GM12878 (cell line): Measurements from ENCODE around the gene FAM171A1. TPM values are rescaled to one million over a fixed set of nuclear protein-coding genes. Genes with fewer than 3 reads are reported as not detected.

Experiments
- ATAC-seq: fragments of 200-7000 bp; cut with Tn5 transposase; 3 replicates; pipeline ENCODE4 v1.9.1; 2020; ENCODE audit warnings: mild to moderate bottlenecking, moderate library complexity
- BruUV-seq: library from RNA; stranded (reverse); fragments of 400-500 nt; replicated peaks from 2 replicates; lab custom pipeline; 2021; lab: Mats Ljungman, UMichigan
- CTCF ChIA-PET: fragments of 300-600 bp; sonication (Branson Sonifier 250); formaldehyde crosslinking; extraction: SDS; loops from one replicate; lab custom pipeline; 2021; ENCODE audit warnings: inconsistent platforms; lab: Yijun Ruan, JAX
- POLR2A ChIA-PET: fragments of 350-600 bp; formaldehyde crosslinking; extraction: SDS; loops from one replicate; lab custom pipeline; 2021; ENCODE audit warnings: inconsistent platforms; lab: Charles Lee
- RAD21 ChIA-PET: fragments of 300-600 bp; sonication (Branson Sonifier 250); formaldehyde crosslinking; loops from one replicate; lab custom pipeline; 2023; ENCODE audit warnings: antibody characterized with exemption; ENCODE audit not compliant: unreplicated experiment; lab: Charles Lee
- SMC1A ChIA-PET: fragments of 300-600 bp; sonication (Branson Sonifier 250); formaldehyde crosslinking; loops from one replicate; lab custom pipeline; 2023; ENCODE audit not compliant: unreplicated experiment, uncharacterized antibody; lab: Charles Lee
- DNase-seq: peaks from one replicate; pipeline ENCODE4 v3.0.0-alpha.2; 2011; ENCODE audit warnings: low read depth, low spot score
- FAIRE-seq: peaks from 3 replicates; lab custom pipeline; 2011; peaks lifted over from hg19 to GRCh38; lab: Jason Lieb, UNC
- H2AFZ ChIP-seq: 2 replicates; pipeline ENCODE4 v1.6.0; 2011; ENCODE audit warnings: low read depth, low read length, control low read depth; ENCODE audit not compliant: control insufficient read depth
- H3K27ac ChIP-seq: 2 replicates; pipeline ENCODE4 v1.5.1; 2011; ENCODE audit warnings: control low read depth; ENCODE audit not compliant: control insufficient read depth, insufficient read depth
- H3K27me3 ChIP-seq, 2 experiments: replicated peaks in 1 of 2; 2 replicates each; pipeline versions ENCODE4 v1.6.0 to v1.6.1; 2011; ENCODE audit warnings: low read length in 1 of 2; ENCODE audit not compliant: control insufficient read depth in 2 of 2, insufficient read depth in 2 of 2
- H3K36me3 ChIP-seq, 2 experiments: 2 replicates each; pipeline ENCODE4 v1.5.1; 2011; ENCODE audit warnings: low read length in 1 of 2; ENCODE audit not compliant: control insufficient read depth in 2 of 2, insufficient read depth in 2 of 2
- H3K4me1 ChIP-seq: 2 replicates; pipeline ENCODE4 v1.6.1; 2011; ENCODE audit warnings: mild to moderate bottlenecking, low read length, moderate library complexity, mixed read lengths; ENCODE audit not compliant: control insufficient read depth, insufficient read depth
- H3K4me2 ChIP-seq: 2 replicates; pipeline ENCODE4 v1.6.0; 2011; ENCODE audit warnings: control low read depth; ENCODE audit not compliant: control insufficient read depth, insufficient read depth
- H3K4me3 ChIP-seq: fragments of 200-600 bp; sonication (generic); 2 replicates; pipeline ENCODE4 v1.5.1; 2016
- H3K79me2 ChIP-seq: 2 replicates; pipeline ENCODE4 v1.6.0; 2011; ENCODE audit warnings: low read length; ENCODE audit not compliant: control insufficient read depth, insufficient read depth
- H3K9ac ChIP-seq: 2 replicates; pipeline ENCODE4 v1.8.0; 2011; ENCODE audit warnings: low read length, control low read depth, mixed read lengths; ENCODE audit not compliant: control insufficient read depth, insufficient read depth
- H3K9me3 ChIP-seq: replicated peaks from 3 replicates; pipeline ENCODE4 v1.5.1; 2011; ENCODE audit warnings: mild to moderate bottlenecking, low read length; ENCODE audit not compliant: control insufficient read depth, insufficient read depth
- H4K20me1 ChIP-seq: 2 replicates; pipeline ENCODE4 v1.6.0; 2011; ENCODE audit not compliant: control insufficient read depth, insufficient read depth
- CBFB ChIP-seq: IDR thresholded peaks from 2 replicates; pipeline ENCODE4 v1.6.1; 2016; ENCODE audit warnings: antibody characterized with exemption, low read depth
- CHD4 ChIP-seq: fragments of 200-600 bp; sonication (generic); IDR thresholded peaks from 2 replicates; pipeline ENCODE4 v1.6.1; 2016; ENCODE audit warnings: mild to moderate bottlenecking
- CREM ChIP-seq: IDR thresholded peaks from 2 replicates; pipeline ENCODE4 v1.6.1; 2014; ENCODE audit warnings: antibody characterized with exemption, low read depth
- GABPA ChIP-seq: IDR thresholded peaks from 2 replicates; pipeline ENCODE4 v1.6.1; 2014; ENCODE audit warnings: antibody characterized with exemption, low read depth, mild to moderate bottlenecking, inconsistent platforms
- MEF2A ChIP-seq: IDR thresholded peaks from 2 replicates; pipeline ENCODE4 v1.6.1; 2011; ENCODE audit warnings: low read depth, mild to moderate bottlenecking, low read length, moderate library complexity; ENCODE audit not compliant: insufficient read depth
- MYB ChIP-seq: fragments of 150-350 bp; IDR thresholded peaks from 2 replicates; pipeline ENCODE4 v1.6.1; 2014; ENCODE audit warnings: mild to moderate bottlenecking, low read depth, low read length, borderline replicate concordance
- NFYA ChIP-seq: IDR thresholded peaks from 2 replicates; pipeline ENCODE4 v1.6.1; 2011; ENCODE audit warnings: low read depth, mild to moderate bottlenecking, low read length, improper control_type of control experiment, borderline replicate concordance
- POLR2AphosphoS5 ChIP-seq: IDR thresholded peaks from 2 replicates; pipeline ENCODE4 v1.6.1; 2011; ENCODE audit warnings: mild to moderate bottlenecking, low read length, inconsistent platforms
- SP1 ChIP-seq: IDR thresholded peaks from one replicate; pipeline ENCODE4 v1.6.1; 2011; ENCODE audit warnings: low read depth, low read length
- SREBF1 ChIP-seq: IDR thresholded peaks from 2 replicates; pipeline ENCODE4 v1.6.1; 2012; ENCODE audit warnings: mild to moderate bottlenecking, low read length
- TARDBP ChIP-seq: IDR thresholded peaks from 2 replicates; pipeline ENCODE4 v1.6.1; 2016; ENCODE audit warnings: borderline replicate concordance
- TCF3 ChIP-seq: IDR thresholded peaks from 2 replicates; pipeline ENCODE4 v1.6.1; 2012; ENCODE audit warnings: low read depth, mild to moderate bottlenecking, low read length, borderline replicate concordance; ENCODE audit not compliant: insufficient read depth
- ZNF207 ChIP-seq: fragments of 450-650 bp; IDR thresholded peaks from 2 replicates; pipeline ENCODE4 v1.6.1; 2014; ENCODE audit warnings: antibody characterized with exemption, mild to moderate bottlenecking, borderline replicate concordance
- ZNF384 ChIP-seq: IDR thresholded peaks from 2 replicates; pipeline ENCODE4 v1.6.1; 2012; ENCODE audit warnings: low read depth, mild to moderate bottlenecking, low read length, improper control_type of control experiment, borderline replicate concordance
- WGBS: methylation state at CpG from one replicate; pipeline ENCODE4 v1.1.6; 2016; ENCODE audit warnings: low lambda C conversion rate; ENCODE audit not compliant: insufficient replicate concordance, insufficient coverage; ENCODE audit errors: missing lambda C conversion rate; 5-methylcytosine and 5-hydroxymethylcytosine counted together
- in situ Hi-C: fragments of 300-500 bp; cut with MboI; formaldehyde crosslinking; loops from 9 replicates; pipeline ENCODE4 v1.14.3; 2018; ENCODE audit warnings: mixed read lengths
- intact Hi-C: fragments of 100-400 bp; cut with micrococcal nuclease; formaldehyde crosslinking; loops from one replicate; pipeline ENCODE4 v1.14.2; 2022; ENCODE audit not compliant: unreplicated experiment
- polyA plus RNA-seq, 11 experiments: library from polyadenylated mRNA; depleted of rRNA in 4 of 11; unstranded in 6 of 11; stranded (reverse) in 5 of 11; fragments of >200 nt; fragmentation: Nextera tagmentation in 4 of 11; fragmentation: Illumina TruSeq in 1 of 11; extraction: Ambion mirVana in 4 of 11; extraction: Trizol in 1 of 11; gene quantifications; 1 replicate in 1 of 11; 2 replicates in 10 of 11; pipeline versions ENCODE4 v1.2.1 to v1.2.3, GENCODE V29; 2011 to 2016; ENCODE audit warnings: inconsistent platforms in 2 of 11, missing spikeins in 2 of 11, low read depth in 1 of 11
- total RNA-seq, 4 experiments: library from RNA; depleted of rRNA in 3 of 4; stranded (reverse); fragments of >200 nt in 3 of 4; fragmentation: Illumina TruSeq in 1 of 4; extraction: Trizol in 1 of 4; gene quantifications; 2 replicates each; pipeline versions ENCODE4 v1.2.1 to v1.2.3, GENCODE V29; 2013 to 2021
- TF ChIP-seq, protein P1 (sequence below): fragments of 450-650 bp; IDR thresholded peaks from 2 replicates; pipeline ENCODE4 v1.6.1; 2017; ENCODE audit warnings: antibody characterized with exemption, mild to moderate bottlenecking, moderate library complexity
- TF ChIP-seq, protein P2 (sequence below): IDR thresholded peaks from 2 replicates; pipeline ENCODE4 v1.6.1; 2012; ENCODE audit warnings: improper control_type of control experiment, low read depth, low read length; ENCODE audit not compliant: insufficient replicate concordance

Gene FAM171A1
- total and polyA plus RNA-seq, 10 of the 15 experiments (the other 5 are each of a cell fraction or from before 2014, with no cell fraction given), result 0.05 to 0.28 (median 0.10) TPM; not detected in 1

- ChIA-PET CTCF (interaction anchor here (1.0 kb wide), 1 partner anchor 10 kb away, joined by 3 read pairs; no protein-coding TSS in a partner anchor), POLR2A (no interaction called here), SMC1A (no interaction called here)
- Histone ChIP-seq H3K36me3 (no peaks in the 10 kb centered on the region), H3K9ac (no peak overlapping the region), H3K27me3 (no peaks in the 10 kb centered on the region), H3K27ac (no peak overlapping the region), H3K4me1 (no peaks in the 10 kb centered on the region)
- intact Hi-C loops, result no loop called here
- no TSS peak for BruUV-seq
- WGBS, result 31% methylated on average over 6 of the region's 6 CpGs
- ATAC-seq, result no peak
- TF ChIP-seq CHD4 (no peak), SP1 (no peak), ZNF384 (no peak), CREM (no peak), CBFB (no peak), NFYA (no peak), MEF2A (no peak), MYB (no peak), ZNF207 (no peak), POLR2AphosphoS5 (no peak), TARDBP (no peak), SREBF1 (no peak), GABPA (no peak), TCF3 (no peak)
- TF ChIP-seq, protein P1, sequence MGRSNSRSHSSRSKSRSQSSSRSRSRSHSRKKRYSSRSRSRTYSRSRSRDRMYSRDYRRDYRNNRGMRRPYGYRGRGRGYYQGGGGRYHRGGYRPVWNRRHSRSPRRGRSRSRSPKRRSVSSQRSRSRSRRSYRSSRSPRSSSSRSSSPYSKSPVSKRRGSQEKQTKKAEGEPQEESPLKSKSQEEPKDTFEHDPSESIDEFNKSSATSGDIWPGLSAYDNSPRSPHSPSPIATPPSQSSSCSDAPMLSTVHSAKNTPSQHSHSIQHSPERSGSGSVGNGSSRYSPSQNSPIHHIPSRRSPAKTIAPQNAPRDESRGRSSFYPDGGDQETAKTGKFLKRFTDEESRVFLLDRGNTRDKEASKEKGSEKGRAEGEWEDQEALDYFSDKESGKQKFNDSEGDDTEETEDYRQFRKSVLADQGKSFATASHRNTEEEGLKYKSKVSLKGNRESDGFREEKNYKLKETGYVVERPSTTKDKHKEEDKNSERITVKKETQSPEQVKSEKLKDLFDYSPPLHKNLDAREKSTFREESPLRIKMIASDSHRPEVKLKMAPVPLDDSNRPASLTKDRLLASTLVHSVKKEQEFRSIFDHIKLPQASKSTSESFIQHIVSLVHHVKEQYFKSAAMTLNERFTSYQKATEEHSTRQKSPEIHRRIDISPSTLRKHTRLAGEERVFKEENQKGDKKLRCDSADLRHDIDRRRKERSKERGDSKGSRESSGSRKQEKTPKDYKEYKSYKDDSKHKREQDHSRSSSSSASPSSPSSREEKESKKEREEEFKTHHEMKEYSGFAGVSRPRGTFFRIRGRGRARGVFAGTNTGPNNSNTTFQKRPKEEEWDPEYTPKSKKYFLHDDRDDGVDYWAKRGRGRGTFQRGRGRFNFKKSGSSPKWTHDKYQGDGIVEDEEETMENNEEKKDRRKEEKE, result no peak
- TF ChIP-seq, protein P2, sequence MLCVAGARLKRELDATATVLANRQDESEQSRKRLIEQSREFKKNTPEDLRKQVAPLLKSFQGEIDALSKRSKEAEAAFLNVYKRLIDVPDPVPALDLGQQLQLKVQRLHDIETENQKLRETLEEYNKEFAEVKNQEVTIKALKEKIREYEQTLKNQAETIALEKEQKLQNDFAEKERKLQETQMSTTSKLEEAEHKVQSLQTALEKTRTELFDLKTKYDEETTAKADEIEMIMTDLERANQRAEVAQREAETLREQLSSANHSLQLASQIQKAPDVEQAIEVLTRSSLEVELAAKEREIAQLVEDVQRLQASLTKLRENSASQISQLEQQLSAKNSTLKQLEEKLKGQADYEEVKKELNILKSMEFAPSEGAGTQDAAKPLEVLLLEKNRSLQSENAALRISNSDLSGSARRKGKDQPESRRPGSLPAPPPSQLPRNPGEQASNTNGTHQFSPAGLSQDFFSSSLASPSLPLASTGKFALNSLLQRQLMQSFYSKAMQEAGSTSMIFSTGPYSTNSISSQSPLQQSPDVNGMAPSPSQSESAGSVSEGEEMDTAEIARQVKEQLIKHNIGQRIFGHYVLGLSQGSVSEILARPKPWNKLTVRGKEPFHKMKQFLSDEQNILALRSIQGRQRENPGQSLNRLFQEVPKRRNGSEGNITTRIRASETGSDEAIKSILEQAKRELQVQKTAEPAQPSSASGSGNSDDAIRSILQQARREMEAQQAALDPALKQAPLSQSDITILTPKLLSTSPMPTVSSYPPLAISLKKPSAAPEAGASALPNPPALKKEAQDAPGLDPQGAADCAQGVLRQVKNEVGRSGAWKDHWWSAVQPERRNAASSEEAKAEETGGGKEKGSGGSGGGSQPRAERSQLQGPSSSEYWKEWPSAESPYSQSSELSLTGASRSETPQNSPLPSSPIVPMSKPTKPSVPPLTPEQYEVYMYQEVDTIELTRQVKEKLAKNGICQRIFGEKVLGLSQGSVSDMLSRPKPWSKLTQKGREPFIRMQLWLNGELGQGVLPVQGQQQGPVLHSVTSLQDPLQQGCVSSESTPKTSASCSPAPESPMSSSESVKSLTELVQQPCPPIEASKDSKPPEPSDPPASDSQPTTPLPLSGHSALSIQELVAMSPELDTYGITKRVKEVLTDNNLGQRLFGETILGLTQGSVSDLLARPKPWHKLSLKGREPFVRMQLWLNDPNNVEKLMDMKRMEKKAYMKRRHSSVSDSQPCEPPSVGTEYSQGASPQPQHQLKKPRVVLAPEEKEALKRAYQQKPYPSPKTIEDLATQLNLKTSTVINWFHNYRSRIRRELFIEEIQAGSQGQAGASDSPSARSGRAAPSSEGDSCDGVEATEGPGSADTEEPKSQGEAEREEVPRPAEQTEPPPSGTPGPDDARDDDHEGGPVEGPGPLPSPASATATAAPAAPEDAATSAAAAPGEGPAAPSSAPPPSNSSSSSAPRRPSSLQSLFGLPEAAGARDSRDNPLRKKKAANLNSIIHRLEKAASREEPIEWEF, result no peak
- TF ChIP-seq, all 136 proteins: peak for 0
- in situ Hi-C loops, result no loop called here
- Histone ChIP-seq H4K20me1 (no peaks in the 10 kb centered on the region), H3K4me3 (no peak overlapping the region), H3K9me3 (no peaks in the 10 kb centered on the region; the same call in 2 of the 3 replicates), H3K79me2 (no peaks in the 10 kb centered on the region), H3K4me2 (no peak overlapping the region), H2AFZ (no peak overlapping the region)
- FAIRE-seq, result no peak
- RAD21 ChIA-PET, result no interaction called here
- DNase-seq, result no peak
Observed at GRCh38 chr10:15324611-15325010, 46.5 kb downstream of the FAM171A1 start.
